Heart right ventricle (tissue), 16 donors: Measurements from ENCODE around the gene NUP50. TPM values are rescaled to one million over a fixed set of nuclear protein-coding genes. Genes with fewer than 3 reads are reported as not detected.

ENCODE experiments used
- ATAC-seq, 8 donors: fragments of 200-7000 bp; cut with Tn5 transposase; one replicate each; pipeline ENCODE4 v1.9.1; 2020; ENCODE audit warnings: mild to moderate bottlenecking in 8 of 8, moderate library complexity in 8 of 8, moderate number of reproducible peaks in 1 of 8
- DNase-seq, 2 donors: peaks; one replicate each; pipeline ENCODE4 v3.0.0-alpha.2; 2020
- H3K27ac ChIP-seq, 10 donors: fragments of 200-600 bp; sonication (generic) in 2 of 10; one replicate each; pipeline versions ENCODE4 v1.5.0 to v1.8.0; 2020 to 2022; ENCODE audit warnings: mild to moderate bottlenecking in 3 of 10
- H3K27me3 ChIP-seq, 7 donors: fragments of 200-600 bp; one replicate each; pipeline ENCODE4 v1.8.0; 2021 to 2022; ENCODE audit warnings: mild to moderate bottlenecking in 2 of 7
- H3K36me3 ChIP-seq, 9 donors: fragments of 200-600 bp; sonication (generic) in 1 of 9; one replicate each; pipeline versions ENCODE4 v1.5.0 to v1.8.0; 2020 to 2022; ENCODE audit warnings: mild to moderate bottlenecking in 2 of 9
- H3K4me1 ChIP-seq, 9 donors: fragments of 200-600 bp; sonication (generic) in 1 of 9; one replicate each; pipeline versions ENCODE4 v1.5.0 to v1.8.0; 2020 to 2022; ENCODE audit warnings: mild to moderate bottlenecking in 4 of 9
- H3K4me3 ChIP-seq, 10 donors: fragments of 200-600 bp; sonication (generic) in 2 of 10; one replicate each; pipeline versions ENCODE4 v1.5.0 to v1.8.0; 2020 to 2022; ENCODE audit warnings: mild to moderate bottlenecking in 7 of 10, moderate library complexity in 2 of 10
- H3K9me3 ChIP-seq, 11 donors: fragments of 200-600 bp in 10 of 11; sonication (generic) in 2 of 11; one replicate each; pipeline versions ENCODE4 v1.5.0 to v1.8.0; 2013 to 2022; ENCODE audit warnings: mild to moderate bottlenecking in 2 of 11, control low read depth in 1 of 11, moderate library complexity in 1 of 11
- WGBS, 2 donors: extraction: QIAGEN DNeasy Blood & Tissue Kit; methylation state at CpG; one replicate each; pipeline ENCODE4 v1.1.7; 2013; ENCODE audit warnings: inconsistent platforms in 1 of 2; 5-methylcytosine and 5-hydroxymethylcytosine counted together
- intact Hi-C, 10 donors: fragments of 100-400 bp; cut with DNase I; formaldehyde crosslinking; loops; one replicate each; pipeline versions ENCODE4 v1.11.1 to v1.14.2; 2022
- polyA plus RNA-seq, 2 donors: library from polyadenylated mRNA; stranded (reverse); fragments of 200-250 nt; gene quantifications; one replicate each; pipeline ENCODE4 v1.2.3, GENCODE V29; 2013
- total RNA-seq, 10 donors: library from RNA; stranded (reverse); fragmentation: NEBNext Ultra II Directional in 3 of 10; extraction: Animal tissue kit (Norgen Biotek cat#: 25700) in 3 of 10; gene quantifications; one replicate each; pipeline versions ENCODE4 v1.2.1 to v1.2.4, GENCODE V29; 2021 to 2023
- TF ChIP-seq, protein P1 (sequence below), 9 donors: fragments of 200-600 bp; sonication (generic) in 2 of 9; IDR thresholded peaks; one replicate each; pipeline versions ENCODE4 v1.5.0 to v1.8.0; 2021 to 2022; ENCODE audit warnings: antibody characterized with exemption in 9 of 9, mild to moderate bottlenecking in 5 of 9, moderate library complexity in 1 of 9
- donor health status: Arrhythmogenic right ventricular cardiomyopathy.
- donor health status: ischemic (EF 13 %, LVEDD 7.1; RV severe dilation, severe dysfunction).
- donor health status: healthy with polysubstance abuse.
- donor health status: DM: no; HTN: yes; CAD: no.
- donor health status: DM: no; HTN: no; CAD: no.
- donor health status: ischemic (EF 25% LVEDD 6.9; RV normal size, moderate dysfunction).
- donor health status: ischemic (EF 25% LVEDD 5.7; RV mildly dilated, moderate dysfunction).
- donor health status: healthy.
- donor health status: DM: yes; HTN: yes; CAD: no.
- donor health status: Ischemic cardiomyopathy.
- donor health status: ischemic (EF 35%, LVEDD 5.7; RV mildly dilated, moderate dysfunction).
- donor health status: nonischemic (EF 11% LVEDD 7.7; RV severe dilation, severe dysfunction).
- donor health status: DM: yes; HTN: yes; CAD: no.
- donor health status: PGD.
- donor health status: ischemic (EF 29% LVEDD 5.4; RV normal size, mild dysfunction).
- donor health status: nonischemic (EF 23%, LVEDD 6.1; RV moderate dilation, normal function).

The NUP50 gene
- total and polyA plus RNA-seq, 12 donors, result 5.7 to 21.2 (median 14.3) TPM

- Histone ChIP-seq H3K4me3 (no peak overlapping the region), H3K27me3 (no peaks in the 10 kb centered on the region), H3K27ac (no peak overlapping the region), H3K36me3 (peaks cover 0 to 99% (median 42%) of the 10 kb centered on the region in 9 donors), H3K9me3 (no peaks in the 10 kb centered on the region), H3K4me1 (peaks cover 0 to 20% (median 0%) of the 10 kb centered on the region in 9 donors)
- TF ChIP-seq, protein P1, sequence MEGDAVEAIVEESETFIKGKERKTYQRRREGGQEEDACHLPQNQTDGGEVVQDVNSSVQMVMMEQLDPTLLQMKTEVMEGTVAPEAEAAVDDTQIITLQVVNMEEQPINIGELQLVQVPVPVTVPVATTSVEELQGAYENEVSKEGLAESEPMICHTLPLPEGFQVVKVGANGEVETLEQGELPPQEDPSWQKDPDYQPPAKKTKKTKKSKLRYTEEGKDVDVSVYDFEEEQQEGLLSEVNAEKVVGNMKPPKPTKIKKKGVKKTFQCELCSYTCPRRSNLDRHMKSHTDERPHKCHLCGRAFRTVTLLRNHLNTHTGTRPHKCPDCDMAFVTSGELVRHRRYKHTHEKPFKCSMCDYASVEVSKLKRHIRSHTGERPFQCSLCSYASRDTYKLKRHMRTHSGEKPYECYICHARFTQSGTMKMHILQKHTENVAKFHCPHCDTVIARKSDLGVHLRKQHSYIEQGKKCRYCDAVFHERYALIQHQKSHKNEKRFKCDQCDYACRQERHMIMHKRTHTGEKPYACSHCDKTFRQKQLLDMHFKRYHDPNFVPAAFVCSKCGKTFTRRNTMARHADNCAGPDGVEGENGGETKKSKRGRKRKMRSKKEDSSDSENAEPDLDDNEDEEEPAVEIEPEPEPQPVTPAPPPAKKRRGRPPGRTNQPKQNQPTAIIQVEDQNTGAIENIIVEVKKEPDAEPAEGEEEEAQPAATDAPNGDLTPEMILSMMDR (IDR thresholded peaks at IDR 0.05), result no peak
- DNase-seq (no peak), ATAC-seq (no peak)
- intact Hi-C loops, result no loop called here
- 89 to 96% methylated on average over 2 of the region's 2 CpGs for WGBS, 2 donors
Measured at GRCh38 chr22:45181766-45182165, 18.0 kb downstream of the NUP50 start.

DNA sequence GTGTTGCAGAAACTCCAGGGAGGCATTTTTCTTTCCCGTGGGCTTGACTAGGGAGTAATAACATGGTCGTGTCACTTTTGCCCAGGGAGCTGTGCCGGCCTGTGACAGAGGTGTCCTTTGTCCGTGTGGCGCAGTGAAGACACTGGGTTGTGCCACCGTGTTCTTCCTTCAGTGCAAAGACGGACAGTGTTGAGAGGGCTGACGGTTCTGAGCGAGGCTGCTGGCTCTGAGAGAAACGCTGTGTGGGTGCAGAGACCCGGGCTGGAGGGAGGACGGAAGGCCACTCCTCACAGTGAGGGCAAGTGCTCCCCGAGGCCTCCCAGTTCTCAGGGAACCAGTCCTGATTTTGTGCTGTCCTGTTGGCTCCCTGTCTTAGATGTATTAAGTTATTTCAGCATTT lies 20.2 kb downstream of the NUP50 start:
- TF ChIP-seq, protein P1 (IDR thresholded peaks at IDR 0.05), result no peak
- Histone ChIP-seq H3K9me3 (no peaks in the 10 kb centered on the region), H3K27ac (no peak overlapping the region), H3K27me3 (no peaks in the 10 kb centered on the region), H3K4me1 (peaks cover 0 to 22% (median 0%) of the 10 kb centered on the region in 9 donors), H3K4me3 (no peak overlapping the region), H3K36me3 (peaks cover 0 to 95% (median 38%) of the 10 kb centered on the region in 9 donors)
- DNase-seq (no peak), ATAC-seq (no peak)
- 89 to 92% methylated on average over 13 of the region's 13 CpGs for WGBS, 2 donors
- intact Hi-C loops, result no loop called here

- DNase-seq, result no peak
- intact Hi-C loops, result no loop called here
- TF ChIP-seq, protein P1 (IDR thresholded peaks at IDR 0.05), result no peak
- no peak overlapping the region for H3K4me3 ChIP-seq
- H3K27me3 ChIP-seq, result no peaks in the 10 kb centered on the region
- peaks cover 0 to 10% (median 0%) of the 10 kb centered on the region in 9 donors for H3K4me1 ChIP-seq
- peaks cover 0 to 88% (median 30%) of the 10 kb centered on the region in 9 donors for H3K36me3 ChIP-seq
- ATAC-seq, result no peak
- no peak overlapping the region for H3K27ac ChIP-seq
- 87 to 89% methylated on average over 16 of the region's 16 CpGs for WGBS, 2 donors
- H3K9me3 ChIP-seq, result no peaks in the 10 kb centered on the region
Measured at GRCh38 chr22:45185718-45186514, 22.2 kb downstream of the NUP50 start.

GRCh38 chr22:45187891-45188290 lies 24.2 kb downstream of the NUP50 start:
- intact Hi-C loops, result no loop called here
- no peak overlapping the region for H3K4me3 ChIP-seq
- H3K36me3 ChIP-seq, result peaks cover 0 to 70% (median 14%) of the 10 kb centered on the region in 9 donors
- H3K27ac ChIP-seq, result no peak overlapping the region
- H3K27me3 ChIP-seq, result no peaks in the 10 kb centered on the region
- no peak for DNase-seq
- ATAC-seq, result no peak
- H3K4me1 ChIP-seq, result peaks cover 0 to 6% (median 0%) of the 10 kb centered on the region in 9 donors
- TF ChIP-seq, protein P1 (IDR thresholded peaks at IDR 0.05), result no peak
- no peaks in the 10 kb centered on the region for H3K9me3 ChIP-seq
- 58 to 69% methylated on average over 4 of the region's 4 CpGs for WGBS, 2 donors
